HG03103 (cell line): ENCODE results near the gene E2F2.

ENCODE experiments used
- ATAC-seq: cut with Tn5 transposase; IDR thresholded peaks from one replicate; pipeline ENCODE4 v1.9.1; 2021; ENCODE audit warnings: low read depth; ENCODE audit not compliant: unreplicated experiment

The E2F2 gene

DNA sequence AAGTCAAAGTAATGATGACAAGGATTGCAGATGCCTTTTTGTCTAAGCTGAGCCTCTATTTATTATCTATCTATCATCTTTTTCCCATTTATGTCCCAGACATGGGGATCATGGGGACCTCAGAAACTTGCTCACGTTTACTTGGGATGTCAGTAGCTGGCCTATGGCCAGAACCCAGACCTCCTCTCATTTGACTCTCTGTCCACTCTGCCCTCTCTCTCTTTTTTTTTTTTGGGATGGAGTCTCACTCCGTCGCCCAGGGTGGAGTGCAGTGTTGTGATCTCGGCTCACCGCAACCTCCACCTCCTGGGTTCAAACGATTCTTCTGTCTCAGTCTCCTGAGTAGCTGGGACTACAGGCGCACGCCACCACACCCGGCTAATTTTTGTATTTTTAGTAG is 32.0 kb upstream of the E2F2 start:
- no peak for ATAC-seq

DNA sequence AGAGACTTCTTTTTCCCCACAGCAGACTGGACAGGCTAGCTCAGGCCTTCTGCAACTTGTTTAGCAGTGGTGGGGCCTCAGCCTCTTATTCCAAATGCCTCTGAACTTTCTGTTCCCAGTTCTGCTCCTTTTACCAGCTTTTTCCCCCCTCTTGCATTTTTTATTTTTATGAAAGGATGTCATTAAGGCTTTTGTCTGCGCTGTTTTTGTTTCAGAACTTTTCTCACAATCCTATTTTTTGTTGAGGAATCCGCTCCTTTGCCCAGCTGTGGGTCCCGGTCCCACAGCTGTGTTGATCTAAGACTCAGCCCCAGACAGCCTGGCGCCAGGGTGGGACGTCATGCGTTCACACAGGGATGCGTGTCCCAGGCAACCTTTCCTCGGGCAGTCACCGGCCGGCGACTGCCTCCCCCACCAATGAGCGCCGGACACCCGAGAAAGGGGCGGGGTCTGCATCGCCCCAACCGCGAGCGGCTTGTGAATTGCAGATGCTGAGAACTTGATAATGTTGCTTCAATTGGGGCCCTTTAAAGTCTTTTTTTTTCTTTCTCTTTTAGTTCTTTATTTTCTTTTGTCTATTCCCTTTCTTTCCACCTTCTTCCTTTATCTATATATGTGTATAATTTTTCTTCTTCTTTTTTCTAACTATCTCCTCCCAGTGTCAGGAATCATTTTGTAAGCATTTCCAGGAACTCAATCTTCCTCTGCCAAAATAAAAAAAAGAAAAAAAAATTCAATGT is 31.3 kb upstream of the E2F2 start:
- ATAC-seq, result no peak

DNA sequence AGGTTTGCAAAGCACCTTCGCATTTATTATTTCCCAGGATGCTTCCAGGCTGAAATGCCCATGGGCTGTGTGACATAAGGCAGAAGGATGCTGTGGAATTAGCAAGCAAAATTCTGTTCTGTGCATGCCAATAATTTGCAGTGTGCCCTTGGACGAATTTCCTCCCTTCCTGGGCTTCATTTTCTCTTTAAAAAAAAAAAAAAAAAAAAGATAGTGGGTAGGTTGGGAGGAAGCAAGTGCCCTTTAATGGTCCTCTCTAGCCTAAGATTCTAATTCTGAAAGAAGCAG is 30.7 kb upstream of the E2F2 start:
- no peak for ATAC-seq

DNA sequence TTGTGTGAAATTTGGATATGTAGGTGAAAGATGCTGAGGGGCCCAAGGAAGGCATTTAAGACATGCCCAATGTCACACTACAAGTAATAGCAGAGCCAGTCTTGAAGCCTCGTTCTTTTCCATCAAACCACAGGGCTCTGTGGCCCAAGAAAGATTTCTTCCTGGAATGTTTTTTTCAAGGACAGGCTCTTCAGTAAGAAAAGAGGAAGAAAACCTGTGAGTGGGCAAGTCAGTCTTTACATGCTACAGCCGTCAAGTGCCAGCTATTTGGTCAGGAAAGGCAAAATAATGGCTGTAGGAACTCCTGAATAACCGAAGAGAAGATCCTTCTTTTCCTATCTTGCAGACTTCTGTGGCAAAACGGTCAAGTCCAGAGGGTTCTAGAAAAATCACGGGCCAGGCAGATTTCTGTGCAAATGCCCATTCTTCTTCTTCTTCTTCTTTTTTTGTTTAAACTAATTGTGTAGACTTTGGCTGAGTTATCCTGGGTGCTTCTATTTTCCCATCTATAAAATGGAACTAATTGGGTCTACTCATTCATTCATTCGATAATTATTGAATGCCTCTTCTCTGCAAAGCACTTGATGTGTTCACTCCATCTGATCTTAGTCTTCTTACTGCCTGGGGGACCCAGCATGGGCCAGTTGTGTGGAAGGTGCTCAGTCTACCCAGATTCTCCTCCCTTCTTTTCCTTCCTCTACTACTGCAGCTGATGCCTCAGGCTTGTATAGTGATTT is 30.2 kb upstream of the E2F2 start:
- ATAC-seq, result no peak

DNA sequence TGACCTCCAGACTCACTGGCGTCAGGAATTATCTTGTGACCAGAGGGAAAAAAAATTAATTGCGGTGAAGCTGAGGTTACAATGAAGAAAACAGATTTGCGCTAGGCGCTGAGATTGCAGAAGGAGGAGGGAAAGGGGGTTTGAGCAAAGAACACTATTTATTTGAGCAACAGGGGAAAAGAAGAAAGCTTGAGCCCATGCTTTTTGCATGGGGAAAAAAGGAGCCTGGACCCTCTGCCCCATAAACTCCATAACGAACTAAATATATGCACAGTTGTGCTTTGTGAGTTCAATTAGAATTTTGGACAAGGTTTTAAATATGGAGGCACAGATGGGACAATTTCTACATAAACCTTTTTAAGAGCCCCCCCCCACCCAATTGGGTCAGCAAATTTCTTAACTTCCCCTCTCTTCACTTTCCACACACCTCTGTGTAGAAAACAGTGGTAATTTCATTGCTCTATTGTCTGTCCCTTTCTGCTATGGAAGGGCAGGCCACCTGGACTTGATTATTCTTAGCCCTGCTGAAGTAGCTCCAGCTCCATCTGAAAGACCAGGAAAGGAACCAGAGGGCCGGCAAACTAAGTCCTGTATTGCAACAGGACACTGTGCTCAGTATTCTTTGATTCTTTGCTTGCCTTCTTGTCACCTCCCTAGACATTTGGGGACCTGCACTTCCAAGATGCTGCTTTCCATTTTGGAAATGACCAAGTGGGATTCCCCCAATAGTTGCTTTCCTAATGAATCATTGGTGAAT is 29.1 kb upstream of the E2F2 start:
- no peak for ATAC-seq

DNA sequence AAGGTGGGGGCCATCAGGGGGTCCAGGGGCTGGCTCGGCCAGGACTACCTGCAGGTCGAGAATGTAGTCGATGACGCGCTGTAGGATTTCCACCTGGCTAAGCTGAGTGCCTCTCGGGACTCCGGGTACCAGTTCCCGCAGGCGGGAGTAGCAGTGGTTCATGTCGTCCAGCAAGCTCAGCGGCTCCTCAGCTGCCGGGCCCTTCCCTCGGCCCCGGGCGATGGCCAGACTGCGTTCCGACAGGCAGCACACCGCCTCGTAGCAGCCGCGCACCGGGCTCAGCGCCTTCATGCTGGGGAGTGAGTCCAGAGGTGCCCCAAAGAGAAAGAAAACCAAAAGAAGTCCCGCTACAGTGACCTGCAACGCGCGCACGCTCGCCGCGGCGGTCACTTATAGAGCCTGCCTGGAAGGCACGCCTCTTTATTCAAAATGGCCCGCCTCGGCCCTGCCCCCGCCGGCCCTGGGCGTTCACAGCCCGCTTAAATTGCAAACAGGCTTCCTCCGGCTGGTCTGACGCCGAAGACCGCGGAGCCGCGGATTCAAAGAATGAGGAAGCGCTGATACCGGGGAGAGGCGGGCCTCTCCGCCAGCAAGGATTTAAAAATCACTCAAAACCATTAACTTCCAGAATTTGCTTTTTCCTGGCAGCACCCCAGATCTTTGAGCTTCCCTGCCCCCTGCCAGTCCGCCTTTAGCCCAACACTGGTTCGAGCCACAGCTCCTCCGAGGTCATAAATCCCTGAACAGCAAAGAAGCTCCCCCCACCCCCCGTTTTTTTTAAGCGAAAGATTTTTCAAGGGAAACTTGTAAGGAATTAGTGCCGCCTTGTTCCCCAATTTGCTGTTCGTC is 28.3 kb upstream of the E2F2 start, which contains the start of gene ID3:
Gene ID3, minus strand, starts transcription at position 366 of the 849 bp plus-strand sequence. Its CDS starts 75 bp downstream, at position 291.
- ATAC-seq, result peak; percentile 61

DNA sequence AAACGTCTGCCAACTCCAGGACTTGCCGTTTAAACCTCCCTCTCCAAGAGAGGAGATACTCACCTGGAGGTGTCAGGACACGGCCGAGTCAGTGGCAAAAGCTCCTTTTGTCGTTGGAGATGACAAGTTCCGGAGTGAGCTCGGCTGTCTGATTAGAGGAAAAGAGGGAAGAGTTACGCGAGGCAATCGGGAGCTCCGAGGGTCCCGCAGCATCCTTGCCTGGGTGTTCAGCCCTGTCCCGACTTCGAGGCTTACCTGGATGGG is 27.8 kb upstream of the E2F2 start:
- ATAC-seq, result no peak

DNA sequence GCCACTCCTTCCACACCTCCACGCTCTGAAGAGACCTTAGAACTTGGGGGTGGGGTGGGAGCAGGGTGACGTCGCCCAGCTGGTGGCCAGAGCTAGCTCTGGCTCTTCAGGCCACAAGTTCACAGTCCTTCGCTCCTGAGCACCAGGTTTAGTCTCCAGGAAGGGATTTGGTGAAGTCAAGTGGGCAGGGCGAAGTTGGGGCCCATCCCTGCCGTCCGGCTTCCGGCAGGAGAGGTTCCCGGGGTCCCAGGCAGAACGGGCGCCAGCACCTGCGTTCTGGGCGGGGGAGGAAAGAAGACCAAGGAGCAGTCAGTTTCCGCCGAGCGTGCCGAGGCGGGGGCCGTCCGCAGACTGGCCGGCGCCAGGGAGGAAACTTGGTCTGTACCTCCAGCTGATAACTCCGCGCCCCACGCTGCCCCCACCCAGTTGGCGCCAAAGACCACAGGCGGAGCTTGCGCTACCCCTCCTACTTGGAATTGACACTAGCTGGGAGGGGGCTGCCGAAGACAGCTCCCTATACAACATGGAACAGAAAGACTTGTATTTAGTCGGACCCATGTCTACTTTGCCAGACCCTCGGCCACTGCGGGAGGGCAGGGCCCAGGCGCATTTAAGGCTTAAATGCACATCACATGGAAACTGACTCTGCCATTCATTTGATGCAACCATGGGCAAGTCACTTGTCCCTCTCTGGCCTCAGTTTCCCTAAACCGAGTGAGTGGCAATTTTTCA is 27.3 kb upstream of the E2F2 start:
- no peak for ATAC-seq

DNA sequence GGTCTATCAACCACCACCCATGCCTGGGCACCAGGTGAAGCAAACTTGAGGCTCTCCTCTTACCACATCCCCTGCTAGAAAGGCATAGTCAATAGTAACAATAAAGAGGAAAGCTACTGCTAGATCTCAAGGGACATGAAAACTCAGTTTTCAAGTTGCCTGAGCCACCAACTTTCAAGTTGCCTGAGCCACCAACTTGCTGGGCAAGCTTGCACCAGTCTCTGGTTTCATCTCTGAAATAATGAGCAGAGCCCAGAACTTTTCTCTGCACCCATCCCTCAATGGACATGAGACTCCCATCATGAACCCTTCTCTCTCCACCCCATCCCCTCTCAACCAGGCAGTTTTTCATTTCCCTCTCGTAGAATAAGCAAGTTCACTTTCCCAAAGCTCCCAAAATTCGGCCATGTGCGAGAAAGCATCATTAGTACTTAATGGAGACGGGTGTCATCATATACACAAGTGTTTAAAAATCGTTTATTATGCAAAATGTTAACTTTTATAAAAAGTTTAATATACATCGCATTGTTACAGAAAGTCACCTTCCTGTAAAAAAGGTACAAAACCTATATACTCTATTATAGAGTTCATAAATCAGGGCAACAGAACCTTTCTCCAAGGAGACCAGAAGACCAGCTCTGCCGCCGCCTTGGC is 26.6 kb upstream of the E2F2 start:
- no peak for ATAC-seq

DNA sequence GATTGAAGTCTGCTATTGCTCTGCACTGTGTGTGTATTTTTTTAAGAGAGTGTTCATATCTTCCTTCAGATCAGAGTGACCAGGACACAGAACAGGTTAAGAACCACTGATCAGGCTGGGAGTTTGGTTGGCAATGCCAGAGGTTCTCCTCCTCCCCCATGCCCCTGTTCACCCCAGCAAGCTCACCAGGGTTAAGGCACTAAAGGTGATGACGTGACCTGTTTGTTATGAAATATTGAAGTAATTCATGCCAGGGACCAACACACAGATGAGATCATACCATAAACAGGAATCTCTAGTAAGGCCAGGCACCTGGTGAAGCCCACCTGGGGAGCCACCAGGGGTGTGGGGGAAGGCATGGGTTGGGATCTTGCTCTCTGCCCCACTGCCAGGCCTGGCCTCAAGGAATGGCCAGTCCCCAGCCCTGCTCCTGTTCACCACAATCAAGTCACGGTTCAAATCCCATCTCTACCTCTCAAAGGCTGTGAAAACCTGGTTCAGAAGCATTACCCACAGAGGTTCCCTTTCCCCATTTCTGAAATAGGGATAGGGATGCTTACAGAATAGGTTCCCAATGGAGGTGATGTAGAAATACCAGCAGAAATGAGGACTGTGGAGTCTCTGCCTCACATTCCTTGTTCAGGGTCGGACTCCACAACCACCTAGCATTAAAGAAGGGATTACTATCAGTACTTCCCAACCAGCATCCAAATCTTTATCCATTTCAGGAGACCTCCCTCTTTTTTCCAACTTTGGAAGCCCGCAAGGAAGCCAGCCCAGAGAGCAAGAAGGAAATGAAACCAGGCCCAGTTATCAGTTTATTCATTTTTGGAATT is 25.8 kb upstream of the E2F2 start:
- ATAC-seq, result no peak

DNA sequence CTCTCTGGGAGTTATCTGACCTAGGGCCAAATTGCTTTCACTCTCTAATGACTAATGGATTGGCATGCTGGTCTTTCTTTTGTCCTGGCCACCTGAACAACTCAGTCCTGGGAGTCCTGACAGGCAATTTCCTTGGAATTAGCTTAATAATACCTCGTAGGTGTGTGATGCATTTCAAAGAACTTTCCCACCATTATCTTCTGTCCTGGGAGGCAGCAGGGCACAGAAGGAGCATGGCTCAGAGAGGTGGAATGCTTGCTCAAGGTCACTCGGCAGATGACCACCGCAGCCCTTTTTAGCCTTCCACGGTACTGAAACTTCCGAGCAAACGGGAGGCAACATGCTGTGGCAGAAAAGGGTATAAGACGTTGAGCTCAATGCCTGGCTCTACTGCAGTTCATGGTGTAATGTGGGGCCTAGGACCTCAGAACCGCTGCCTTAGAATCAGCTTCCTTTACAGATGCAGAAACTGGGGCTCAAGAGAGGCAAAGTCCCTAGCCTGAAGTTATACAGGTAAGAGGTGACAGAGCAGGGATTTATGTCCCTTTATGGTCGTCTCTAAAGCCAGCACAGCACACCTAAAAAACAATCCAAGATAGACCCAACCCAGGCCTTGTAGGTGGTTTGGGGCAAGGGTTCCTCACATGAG is 25.1 kb upstream of the E2F2 start:
- no peak for ATAC-seq

DNA sequence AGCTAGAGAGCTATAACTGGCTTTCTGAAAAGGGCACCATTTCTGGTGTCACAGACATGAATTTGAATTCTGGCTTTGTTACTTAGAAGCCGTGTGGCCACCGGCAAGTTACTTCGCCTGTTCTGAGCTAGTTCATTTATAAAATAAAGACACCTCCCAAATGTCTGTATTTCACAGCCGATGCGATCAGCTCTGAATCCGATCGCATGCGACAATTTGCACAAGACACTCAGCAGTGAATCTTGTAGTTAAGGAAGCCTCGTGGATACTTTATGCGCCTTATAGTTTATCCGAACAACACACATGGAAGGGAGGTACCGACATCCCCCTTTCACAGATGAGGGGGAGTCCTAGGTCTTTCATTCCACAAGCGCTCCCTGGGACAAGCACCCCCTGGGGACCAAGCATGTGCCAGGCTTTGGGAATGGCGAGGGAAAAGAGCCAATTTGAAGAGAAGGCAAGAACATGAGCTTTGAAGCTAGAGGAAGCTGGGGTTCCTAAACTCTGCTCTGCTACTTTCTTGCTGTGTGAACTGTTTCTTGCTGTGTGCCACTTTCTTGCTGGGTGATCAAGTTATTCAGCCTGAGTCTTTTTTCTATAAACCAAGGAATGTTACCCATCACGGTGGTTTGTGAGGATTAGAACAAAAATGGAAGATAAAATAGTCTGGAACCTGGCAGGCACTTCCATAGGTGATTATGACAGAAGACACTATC is 24.4 kb upstream of the E2F2 start:
- ATAC-seq, result no peak

DNA sequence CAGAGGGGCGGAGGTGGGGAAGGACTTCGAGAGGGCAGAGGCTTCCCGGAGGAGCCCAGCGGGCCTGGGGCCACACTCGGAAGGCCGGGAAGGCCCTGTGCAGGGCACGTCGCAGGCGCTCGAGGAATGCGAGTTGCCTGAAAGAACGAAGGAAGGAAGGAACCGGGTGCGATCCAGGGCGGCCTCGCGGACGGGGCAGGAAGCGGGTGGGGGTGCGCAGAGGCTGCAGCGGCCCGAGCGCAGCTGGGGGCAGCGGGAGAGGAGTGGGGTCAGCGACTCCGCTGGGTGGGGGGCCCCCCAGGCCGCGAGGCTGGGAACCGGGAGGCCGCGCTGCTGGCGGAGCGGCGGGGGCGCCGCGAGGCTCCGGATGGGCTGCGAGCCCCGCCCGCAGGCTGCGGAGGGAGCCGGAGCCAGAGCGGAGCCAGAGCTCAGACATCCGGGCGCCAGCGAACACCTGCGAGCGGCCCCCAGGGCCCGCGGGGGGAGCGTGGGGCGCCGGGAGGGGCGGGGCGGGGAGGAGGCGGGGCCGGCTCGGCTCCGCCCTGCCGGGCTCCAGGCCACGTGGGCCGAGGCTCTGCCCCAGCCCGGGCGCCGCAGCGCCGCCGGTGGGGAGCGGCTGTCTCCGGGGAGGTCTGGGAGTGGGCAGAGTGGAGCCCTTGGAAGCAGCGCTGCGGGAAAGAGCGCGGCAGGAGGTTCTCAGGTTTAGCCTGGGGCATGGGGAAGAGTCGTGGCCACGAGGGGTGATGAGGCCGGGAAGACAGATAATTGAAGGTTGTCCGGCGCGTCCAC is 23.6 kb upstream of the E2F2 start:
- peak; percentile 43 for ATAC-seq

DNA sequence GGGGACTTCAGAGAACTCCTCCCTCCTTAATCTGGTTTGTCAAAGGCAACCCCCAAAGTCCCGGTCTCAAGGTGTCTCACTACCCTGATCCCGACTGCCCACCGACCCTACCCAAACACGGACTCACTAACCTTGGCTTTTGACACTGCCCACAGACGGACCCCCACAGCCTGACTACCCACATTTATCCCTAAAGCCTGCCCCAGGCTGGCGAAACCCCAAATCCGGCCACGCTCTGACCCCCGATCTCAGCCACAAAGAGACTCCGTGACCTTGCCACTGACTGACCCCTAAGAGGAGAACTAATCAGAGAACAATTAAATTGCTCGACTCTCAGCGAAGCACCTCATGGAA is 23.1 kb upstream of the E2F2 start:
- ATAC-seq, result no peak

DNA sequence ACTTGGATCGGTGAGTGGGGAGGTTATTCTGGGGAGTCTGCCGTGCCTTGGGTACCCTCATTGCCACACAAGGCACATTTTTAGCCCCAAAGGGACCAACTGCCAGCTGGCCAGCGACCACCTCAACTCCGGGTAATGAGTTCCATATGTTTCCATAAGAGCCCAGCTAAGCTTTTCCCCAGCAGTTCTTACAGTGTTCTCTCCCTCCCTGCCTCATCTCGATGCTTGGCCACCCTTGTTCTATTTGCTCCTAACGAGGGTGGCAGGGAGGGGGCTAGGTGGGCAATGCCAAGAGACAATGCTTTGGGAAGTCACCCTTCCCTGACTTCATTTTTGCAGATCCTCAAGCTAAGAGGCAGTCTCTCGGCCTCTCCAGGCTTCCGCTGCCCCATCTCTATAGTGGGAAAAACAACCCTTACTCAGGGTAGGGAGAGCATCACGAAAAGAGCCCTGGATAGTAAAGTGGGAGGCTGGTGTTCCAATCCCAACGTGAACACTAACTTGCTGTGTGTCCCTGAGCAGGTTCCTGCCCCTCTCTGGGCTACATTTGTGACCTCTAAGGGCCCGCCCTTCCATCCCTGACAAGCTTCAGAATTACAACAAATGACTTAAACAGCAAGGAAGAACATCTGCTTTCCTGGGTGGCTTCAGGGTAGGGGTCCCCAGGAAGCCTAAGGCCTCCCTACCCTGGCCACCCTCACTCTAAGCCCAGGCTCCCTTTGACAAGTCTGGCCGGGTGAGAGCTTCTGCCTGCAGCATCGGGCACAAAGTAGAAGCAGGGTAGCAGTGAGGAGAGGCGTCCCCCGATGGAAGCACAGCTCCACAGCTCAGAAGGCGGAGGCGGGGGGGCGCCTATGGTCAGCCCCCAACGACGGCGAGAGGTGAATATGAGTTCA is 22.4 kb upstream of the E2F2 start:
- no peak for ATAC-seq

DNA sequence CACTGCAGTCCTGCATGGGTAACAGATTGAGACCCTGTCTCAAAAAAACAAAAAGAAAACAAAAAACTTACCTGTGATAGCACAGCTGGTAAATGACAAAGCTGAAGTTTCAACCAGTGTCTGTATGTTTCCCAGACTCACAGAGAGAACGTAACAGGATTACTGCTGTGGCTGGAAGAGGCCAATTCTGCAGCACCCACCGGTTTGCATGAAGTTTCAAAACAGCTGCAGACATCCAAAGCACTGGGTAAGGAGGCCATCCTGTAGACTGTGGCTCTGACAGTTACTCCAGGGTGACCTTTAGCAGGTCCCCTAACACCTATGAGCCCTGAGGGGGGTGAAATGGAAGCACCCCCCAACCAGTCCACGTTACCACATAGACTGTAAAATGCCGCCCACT is 20.8 kb upstream of the E2F2 start:
- ATAC-seq, result no peak
